ENCODE measurements around the gene MAP1A.
A peak's percentile ranks its signal among the peaks of the same experiment; 100 is the strongest.

MAP1A gene

GRCh38 chr15:43517354-43518196 is at the start of gene MAP1A:
Gene MAP1A, plus strand, starts transcription at chr15:43517608. Its CDS starts 3,866 bp downstream, at chr15:43521474.
- DNase-seq (ENCODE audit: low read depth) = peak; percentile 78
- TF ChIP-seq CTCF (conservative IDR thresholded peaks at IDR 0.05; ENCODE audit: low read depth, low read length) = peak; percentile 9
- H3K4me3 ChIP-seq (ENCODE audit: low read depth, low read length) = peak within 1 kb of the TSS; percentile 83

GRCh38 chr15:43469867-43470266 is 47.5 kb upstream of the MAP1A start:
- DNase-seq (ENCODE audit: low read depth) = peak; percentile 64
- no peak for TF ChIP-seq CTCF (conservative IDR thresholded peaks at IDR 0.05; ENCODE audit: low read depth, low read length)
- H3K4me3 ChIP-seq (ENCODE audit: low read depth, low read length) = no peak overlapping the region

GRCh38 chr15:43471975-43472374 is 45.4 kb upstream of the MAP1A start:
- no peak overlapping the region for H3K4me3 ChIP-seq (ENCODE audit: low read depth, low read length)
- no peak for DNase-seq (ENCODE audit: low read depth)
- TF ChIP-seq CTCF (conservative IDR thresholded peaks at IDR 0.05; ENCODE audit: low read depth, low read length) = no peak

- TF ChIP-seq CTCF (conservative IDR thresholded peaks at IDR 0.05; ENCODE audit: low read depth, low read length) = no peak
- no peak for DNase-seq (ENCODE audit: low read depth)
- H3K4me3 ChIP-seq (ENCODE audit: low read depth, low read length) = no peak overlapping the region
These were observed 43.5 kb upstream of the MAP1A start for GRCh38 chr15:43473885-43474284.

- H3K4me3 ChIP-seq (ENCODE audit: low read depth, low read length) = no peak overlapping the region
- TF ChIP-seq CTCF (conservative IDR thresholded peaks at IDR 0.05; ENCODE audit: low read depth, low read length) = peak; percentile 60
- peak; percentile 61 for DNase-seq (ENCODE audit: low read depth)
These were observed 33.9 kb upstream of the MAP1A start for GRCh38 chr15:43483297-43484128.

- no peak for DNase-seq (ENCODE audit: low read depth)
- TF ChIP-seq CTCF (conservative IDR thresholded peaks at IDR 0.05; ENCODE audit: low read depth, low read length) = no peak
- no peak overlapping the region for H3K4me3 ChIP-seq (ENCODE audit: low read depth, low read length)
These were observed 33.0 kb upstream of the MAP1A start for GRCh38 chr15:43484455-43484854.

All from choroid plexus epithelial cell (primary cell).